ENCODE results near the gene HES2. TPM values are rescaled to one million over a fixed set of nuclear protein-coding genes. Genes with fewer than 3 reads are reported as not detected.
A peak's percentile ranks its signal among the peaks of the same experiment; 100 is the strongest.
"Not testable (repeated sequence)": the region's sequence is repeated elsewhere in the genome, so short reads cannot be mapped to it uniquely, and the experiment has no call there.

Gene HES2
- total and polyA plus RNA-seq, 12 donors, result 0.22 to 0.25 TPM; not detected in 10

GRCh38 chr1:6363085-6363884 is 56.4 kb downstream of the HES2 start:
- H3K4me3 ChIP-seq, H3K9me3 ChIP-seq, H3K27me3 ChIP-seq, H3K36me3 ChIP-seq, H3K27ac ChIP-seq, ATAC-seq: not testable (repeated sequence)
- peak; percentile 63 to 70 for DNase-seq
- 35 to 42% methylated on average over 20 of the region's 20 CpGs for WGBS, 2 donors
- H3K4me1 ChIP-seq, result peaks cover 14 to 33% (median 30%) of the 10 kb centered on the region in 9 donors
- intact Hi-C loops (cut with DNase I), result loop anchor here (2.0 to 5.0 kb wide), 4 partner anchors 34 to 44 kb away; no protein-coding TSS in a partner anchor
- peak; percentile 65 to 87 (median 79) for TF ChIP-seq CTCF (IDR thresholded peaks at IDR 0.05)

Small RNA genes within 50 kb of the gene (microRNA-seq; reads per million reads assigned to microRNA genes)
- gene MIR4252, result 0 reads per million in 2 donors

Other genes starting within 250 kb of the HES2 start
- gene CHD5, start 239.6 kb downstream of the HES2 start, total RNA-seq, result under 1 TPM; 0.02 to 0.78 (median 0.25) TPM
- gene CHD5, start 239.6 kb downstream of the HES2 start, polyA plus RNA-seq, result under 1 TPM; 0.01 to 0.07 TPM
- 100 to 1,000 TPM; 223 to 298 (median 273) TPM for gene RPL22, start 220.3 kb downstream of the HES2 start, total RNA-seq
- 100 to 1,000 TPM; 295 to 639 TPM for gene RPL22, start 220.3 kb downstream of the HES2 start, polyA plus RNA-seq
- gene RNF207, start 213.8 kb downstream of the HES2 start, total RNA-seq, result 100 to 1,000 TPM in 1 of 10 donors, 10 to 100 TPM in 9; 30.6 to 101 (median 67.4) TPM
- gene RNF207, start 213.8 kb downstream of the HES2 start, polyA plus RNA-seq, result 100 to 1,000 TPM in 1 of 2 donors, 10 to 100 TPM in 1; 16.2 to 183 TPM
- 10 to 100 TPM; 47.9 to 81.0 (median 64.4) TPM for gene ICMT, start 184.0 kb downstream of the HES2 start, total RNA-seq
- gene ICMT, start 184.0 kb downstream of the HES2 start, polyA plus RNA-seq, result 10 to 100 TPM; 16.5 to 38.3 TPM
- gene HES3, start 175.7 kb downstream of the HES2 start, total RNA-seq, result not detected
- gene HES3, start 175.7 kb downstream of the HES2 start, polyA plus RNA-seq, result not detected
- 1 to 10 TPM; 1.8 to 8.5 (median 3.6) TPM for gene GPR153, start 158.8 kb downstream of the HES2 start, total RNA-seq
- gene GPR153, start 158.8 kb downstream of the HES2 start, polyA plus RNA-seq, result 1 to 10 TPM; 2.0 to 3.7 TPM
- gene ACOT7, start 26.2 kb downstream of the HES2 start, total RNA-seq, result 10 to 100 TPM in 3 of 10 donors, 1 to 10 TPM in 7; 5.1 to 26.9 (median 8.6) TPM
- gene ACOT7, start 26.2 kb downstream of the HES2 start, polyA plus RNA-seq, result 10 to 100 TPM in 1 of 2 donors, 1 to 10 TPM in 1; 4.0 to 40.4 TPM
- under 1 TPM in 5 of 10 donors, not detected in 5; 0.17 to 0.51 (median 0.29) TPM for gene ESPN, start 4.9 kb upstream of the HES2 start, total RNA-seq
- gene ESPN, start 4.9 kb upstream of the HES2 start, polyA plus RNA-seq, result under 1 TPM; 0.12 to 0.22 TPM
- 10 to 100 TPM in 2 of 10 donors, 1 to 10 TPM in 8; 4.0 to 12.0 (median 7.3) TPM for gene TNFRSF25, start 46.3 kb upstream of the HES2 start, total RNA-seq
- 10 to 100 TPM in 1 of 2 donors, 1 to 10 TPM in 1; 6.6 to 43.1 TPM for gene TNFRSF25, start 46.3 kb upstream of the HES2 start, polyA plus RNA-seq
- gene PLEKHG5, start 71.7 kb upstream of the HES2 start, total RNA-seq, result 10 to 100 TPM; 10.0 to 18.8 (median 15.3) TPM
- gene PLEKHG5, start 71.7 kb upstream of the HES2 start, polyA plus RNA-seq, result 10 to 100 TPM in 1 of 2 donors, 1 to 10 TPM in 1; 6.6 to 28.7 TPM
- 10 to 100 TPM; 13.5 to 19.3 (median 15.3) TPM for gene NOL9, start 134.6 kb upstream of the HES2 start, total RNA-seq
- gene NOL9, start 134.6 kb upstream of the HES2 start, polyA plus RNA-seq, result 1 to 10 TPM; 3.0 to 5.9 TPM
- not detected for gene TAS1R1, start 135.4 kb upstream of the HES2 start, total RNA-seq
- not detected for gene TAS1R1, start 135.4 kb upstream of the HES2 start, polyA plus RNA-seq
- gene ZBTB48, start 160.1 kb upstream of the HES2 start, total RNA-seq, result 10 to 100 TPM in 6 of 10 donors, 1 to 10 TPM in 4; 7.3 to 16.6 (median 11.0) TPM
- 10 to 100 TPM; 18.3 to 41.5 TPM for gene ZBTB48, start 160.1 kb upstream of the HES2 start, polyA plus RNA-seq
- 10 to 100 TPM; 49.5 to 93.3 (median 70.4) TPM for gene KLHL21, start 182.9 kb upstream of the HES2 start, total RNA-seq
- 10 to 100 TPM; 20.4 to 22.3 TPM for gene KLHL21, start 182.9 kb upstream of the HES2 start, polyA plus RNA-seq
- 10 to 100 TPM in 1 of 10 donors, 1 to 10 TPM in 9; 5.9 to 12.2 (median 8.0) TPM for gene PHF13, start 193.8 kb upstream of the HES2 start, total RNA-seq
- gene PHF13, start 193.8 kb upstream of the HES2 start, polyA plus RNA-seq, result 1 to 10 TPM; 3.7 to 5.2 TPM
- gene THAP3, start 204.9 kb upstream of the HES2 start, total RNA-seq, result 10 to 100 TPM in 7 of 10 donors, 1 to 10 TPM in 3; 6.8 to 16.7 (median 11.2) TPM
- 10 to 100 TPM; 24.6 to 27.6 TPM for gene THAP3, start 204.9 kb upstream of the HES2 start, polyA plus RNA-seq